CD14-positive monocyte (primary cell): ENCODE data around the gene DVL3. TPM values are rescaled to one million over a fixed set of nuclear protein-coding genes. Genes with fewer than 3 reads are reported as not detected.
A peak's percentile ranks its signal among the peaks of the same experiment; 100 is the strongest.

Source experiments
- DNase-seq, 3 donors: peaks; one replicate each; pipeline ENCODE4 v3.0.0-alpha.2; 2011 to 2022
- H2AFZ ChIP-seq: 2 replicates; pipeline ENCODE4 v1.6.0; 2012; ENCODE audit warnings: mild to moderate bottlenecking, low read depth, low read length, inconsistent platforms; ENCODE audit not compliant: insufficient read depth, poor library complexity, severe bottlenecking
- H3K27ac ChIP-seq, 2 donors: 1 replicate in 1 of 2; 2 replicates in 1 of 2; pipeline ENCODE4 v1.5.1; 2012 to 2013; ENCODE audit warnings: low read length in 2 of 2, control low read depth in 1 of 2, inconsistent platforms in 1 of 2, low read depth in 1 of 2, mild to moderate bottlenecking in 1 of 2
- H3K27me3 ChIP-seq, 2 donors: one replicate each; pipeline versions ENCODE4 v1.6.0 to v1.6.1; 2011 to 2013; ENCODE audit warnings: low read length in 2 of 2; ENCODE audit not compliant: control insufficient read depth in 2 of 2, insufficient read depth in 2 of 2
- H3K36me3 ChIP-seq, 2 donors: replicated peaks in 1 of 2; 1 replicate in 1 of 2; 2 replicates in 1 of 2; pipeline versions ENCODE4 v1.5.1 to v1.6.1; 2012 to 2013; ENCODE audit warnings: low read length in 2 of 2, control low read depth in 1 of 2, inconsistent platforms in 1 of 2, mild to moderate bottlenecking in 1 of 2; ENCODE audit not compliant: insufficient read depth in 2 of 2, control insufficient read depth in 1 of 2
- H3K4me1 ChIP-seq, 2 donors: 1 replicate in 1 of 2; 2 replicates in 1 of 2; pipeline versions ENCODE4 v1.5.1 to v1.6.1; 2012 to 2013; ENCODE audit warnings: low read length in 2 of 2, control low read depth in 1 of 2, inconsistent platforms in 1 of 2, mild to moderate bottlenecking in 1 of 2, moderate library complexity in 1 of 2; ENCODE audit not compliant: insufficient read depth in 2 of 2, control insufficient read depth in 1 of 2
- H3K4me2 ChIP-seq: replicated peaks from 2 replicates; pipeline ENCODE3; 2012; ENCODE audit warnings: low read length, moderate library complexity, mild to moderate bottlenecking; ENCODE audit not compliant: poor library complexity, severe bottlenecking; ENCODE audit errors: extremely low read depth
- H3K4me3 ChIP-seq, 3 experiments: fragments of 200-600 bp in 1 of 3; sonication (generic) in 1 of 3; replicated peaks in 1 of 3; 1 replicate in 2 of 3; 2 replicates in 1 of 3; pipeline ENCODE4 v1.5.1; 2011 to 2013; ENCODE audit warnings: low read length in 3 of 3, mild to moderate bottlenecking in 3 of 3, control low read depth in 2 of 3, low read depth in 2 of 3, inconsistent platforms in 1 of 3, moderate library complexity in 1 of 3
- H3K79me2 ChIP-seq: 2 replicates; pipeline ENCODE4 v1.6.0; 2012; ENCODE audit warnings: mild to moderate bottlenecking, control low read depth, inconsistent platforms, low read length, moderate library complexity; ENCODE audit not compliant: insufficient read depth
- H3K9ac ChIP-seq: 2 replicates; pipeline ENCODE4 v1.6.0; 2017; ENCODE audit warnings: low read length, mild to moderate bottlenecking; ENCODE audit not compliant: insufficient read depth, poor library complexity, severe bottlenecking
- H3K9me3 ChIP-seq, 2 donors: replicated peaks in 1 of 2; 1 replicate in 1 of 2; 2 replicates in 1 of 2; pipeline versions ENCODE4 v1.5.1 to v1.6.1; 2012 to 2013; ENCODE audit warnings: low read length in 2 of 2, control low read depth in 1 of 2; ENCODE audit not compliant: control insufficient read depth in 1 of 2, insufficient read depth in 1 of 2
- H4K20me1 ChIP-seq: 2 replicates; pipeline ENCODE4 v1.6.0; 2012; ENCODE audit warnings: mild to moderate bottlenecking, low read length, control low read depth, moderate library complexity; ENCODE audit not compliant: insufficient read depth
- H3K27ac Mint-ChIP-seq, 7 donors: one replicate each; pipeline ENCODE4 v1.8.0; 2020; ENCODE audit warnings: mild to moderate bottlenecking in 7 of 7, mixed read lengths in 7 of 7, moderate library complexity in 6 of 7, inconsistent platforms in 2 of 7
- H3K27me3 Mint-ChIP-seq, 3 donors: one replicate each; pipeline ENCODE4 v1.8.0; 2021 to 2022; ENCODE audit warnings: low read depth in 3 of 3, mild to moderate bottlenecking in 3 of 3, mixed read lengths in 3 of 3, moderate library complexity in 3 of 3, inconsistent platforms in 1 of 3
- H3K36me3 Mint-ChIP-seq, 2 donors: one replicate each; pipeline ENCODE4 v1.8.0; 2020; ENCODE audit warnings: mixed read lengths in 2 of 2, inconsistent platforms in 1 of 2, mild to moderate bottlenecking in 1 of 2
- H3K4me1 Mint-ChIP-seq: one replicate; pipeline ENCODE4 v1.8.0; 2020; ENCODE audit warnings: mild to moderate bottlenecking, mixed read lengths
- H3K4me3 Mint-ChIP-seq, 2 donors: one replicate each; pipeline ENCODE4 v1.8.0; 2020; ENCODE audit warnings: mild to moderate bottlenecking in 2 of 2, mixed read lengths in 2 of 2, moderate library complexity in 1 of 2
- H3K9me3 Mint-ChIP-seq, 7 donors: one replicate each; pipeline ENCODE4 v1.8.0; 2020 to 2022; ENCODE audit warnings: mixed read lengths in 7 of 7, mild to moderate bottlenecking in 6 of 7, moderate library complexity in 6 of 7, inconsistent platforms in 2 of 7
- WGBS: methylation state at CpG from one replicate; pipeline ENCODE4 v1.1.5; 2013; ENCODE audit warnings: missing lambda C conversion rate; ENCODE audit not compliant: insufficient coverage; 5-methylcytosine and 5-hydroxymethylcytosine counted together
- intact Hi-C, 2 donors: fragments of 100-400 bp; cut with micrococcal nuclease; formaldehyde crosslinking; loops; one replicate each; pipeline versions ENCODE4 v1.15.0 to v1.15.1; 2023
- polyA plus RNA-seq, 3 donors: library from polyadenylated mRNA; depleted of rRNA in 1 of 3; unstranded in 2 of 3; stranded (reverse) in 1 of 3; fragments of 300-500 nt in 2 of 3; fragments of >200 nt in 1 of 3; fragmentation: Illumina TruSeq in 2 of 3; gene quantifications; 1 replicate in 2 of 3; 2 replicates in 1 of 3; pipeline ENCODE4 v1.2.3, GENCODE V29; 2012 to 2021
- TF ChIP-seq, protein P1 (sequence below): fragments of 200-600 bp; IDR thresholded peaks from one replicate; pipeline ENCODE4 v1.8.0; 2022; ENCODE audit warnings: antibody characterized with exemption, mild to moderate bottlenecking

DVL3 gene
- polyA plus RNA-seq, 3 donors, result 4.5 to 42.1 (median 9.4) TPM

DNA sequence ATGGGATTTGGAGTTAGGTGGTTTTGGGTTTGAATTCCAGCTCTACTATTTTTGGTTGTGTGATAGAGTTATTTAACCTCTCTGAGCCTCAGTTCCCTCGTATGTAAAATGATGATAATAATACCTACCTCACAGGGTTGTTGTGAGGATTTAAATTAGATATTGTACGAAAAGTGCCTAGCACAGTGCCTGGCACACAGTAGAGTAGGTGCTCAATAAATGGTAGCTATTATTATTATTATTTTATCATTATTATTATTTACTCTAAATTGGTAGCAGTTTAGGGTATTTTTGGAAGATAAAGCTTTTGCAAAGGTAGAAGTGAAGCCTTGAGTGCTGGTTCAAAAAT lies 18.2 kb downstream of the DVL3 start:
- TF ChIP-seq, protein P1, sequence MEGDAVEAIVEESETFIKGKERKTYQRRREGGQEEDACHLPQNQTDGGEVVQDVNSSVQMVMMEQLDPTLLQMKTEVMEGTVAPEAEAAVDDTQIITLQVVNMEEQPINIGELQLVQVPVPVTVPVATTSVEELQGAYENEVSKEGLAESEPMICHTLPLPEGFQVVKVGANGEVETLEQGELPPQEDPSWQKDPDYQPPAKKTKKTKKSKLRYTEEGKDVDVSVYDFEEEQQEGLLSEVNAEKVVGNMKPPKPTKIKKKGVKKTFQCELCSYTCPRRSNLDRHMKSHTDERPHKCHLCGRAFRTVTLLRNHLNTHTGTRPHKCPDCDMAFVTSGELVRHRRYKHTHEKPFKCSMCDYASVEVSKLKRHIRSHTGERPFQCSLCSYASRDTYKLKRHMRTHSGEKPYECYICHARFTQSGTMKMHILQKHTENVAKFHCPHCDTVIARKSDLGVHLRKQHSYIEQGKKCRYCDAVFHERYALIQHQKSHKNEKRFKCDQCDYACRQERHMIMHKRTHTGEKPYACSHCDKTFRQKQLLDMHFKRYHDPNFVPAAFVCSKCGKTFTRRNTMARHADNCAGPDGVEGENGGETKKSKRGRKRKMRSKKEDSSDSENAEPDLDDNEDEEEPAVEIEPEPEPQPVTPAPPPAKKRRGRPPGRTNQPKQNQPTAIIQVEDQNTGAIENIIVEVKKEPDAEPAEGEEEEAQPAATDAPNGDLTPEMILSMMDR, result no peak
- intact Hi-C loops, result loop anchor here (5.0 kb wide), 2 partner anchors 41 to 124 kb away; partner anchors contain the start of gene PSMD2 (in 1 of the 2)
- peaks cover 26% of the 10 kb centered on the region for H4K20me1 ChIP-seq
- peaks cover 0 to 3% (median 3%) of the 10 kb centered on the region in 3 donors for H3K27me3 Mint-ChIP-seq
- H3K4me1 Mint-ChIP-seq, result peaks cover 34% of the 10 kb centered on the region
- peak overlapping the region in 1 of 7 donors; percentile 72 for H3K27ac Mint-ChIP-seq
- peaks cover 39 to 52% of the 10 kb centered on the region in 2 donors for H3K36me3 Mint-ChIP-seq
- no peaks in the 10 kb centered on the region for H3K27me3 ChIP-seq
- H3K4me2 ChIP-seq, result no peak overlapping the region
- peaks cover 48 to 60% of the 10 kb centered on the region in 2 donors for H3K36me3 ChIP-seq
- no peak overlapping the region for H3K4me3 ChIP-seq
- H3K79me2 ChIP-seq, result peaks cover 37% of the 10 kb centered on the region
- no CpG with 5 or more reads among the region's 2 CpGs for WGBS
- H3K4me3 Mint-ChIP-seq, result no peak overlapping the region
- no peaks in the 10 kb centered on the region for H3K9me3 ChIP-seq
- H2AFZ ChIP-seq, result no peak overlapping the region
- no peak overlapping the region for H3K27ac ChIP-seq
- no peak for DNase-seq
- peaks cover 27 to 33% of the 10 kb centered on the region in 2 donors for H3K4me1 ChIP-seq
- no peaks in the 10 kb centered on the region for H3K9me3 Mint-ChIP-seq
- H3K9ac ChIP-seq, result no peak overlapping the region

DNA sequence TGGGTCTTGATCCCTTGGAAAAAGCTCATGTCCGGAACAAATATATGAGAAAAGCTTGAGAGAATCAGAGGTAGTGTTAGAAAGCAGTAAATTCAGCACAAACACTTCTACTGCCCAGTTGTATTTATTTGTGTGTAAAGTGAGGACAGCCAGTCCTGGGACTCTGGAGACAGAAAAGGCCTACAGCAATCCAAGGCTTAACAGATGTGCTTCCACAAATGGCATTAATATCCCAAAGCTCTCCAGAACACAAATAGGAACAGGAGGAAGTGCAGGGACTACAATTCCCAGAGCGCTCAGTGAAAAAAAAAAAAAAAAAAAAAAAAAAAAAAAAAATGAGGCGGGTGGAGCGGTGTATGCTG lies 19.1 kb downstream of the DVL3 start:
- intact Hi-C loops, result loop anchor here (1.0 to 5.0 kb wide), 6 partner anchors 11 to 127 kb away; partner anchors contain the start of genes ABCF3 (in 1 of the 2), ALG3 (in 1 of the 2), EEF1AKMT4 (in 1 of the 2) and PSMD2 (in 1 of the 2)
- H3K4me2 ChIP-seq, result no peak overlapping the region
- no CpG with 5 or more reads among the region's 4 CpGs for WGBS
- H3K27me3 ChIP-seq, result no peaks in the 10 kb centered on the region
- DNase-seq, result no peak
- Mint-ChIP-seq H3K36me3 (peaks cover 41 to 50% of the 10 kb centered on the region in 2 donors), H3K4me3 (peak overlapping the region in 1 of 2 donors; percentile 94), H3K9me3 (no peaks in the 10 kb centered on the region), H3K4me1 (peaks cover 34% of the 10 kb centered on the region), H3K27ac (peak overlapping the region in 3 of 7 donors; percentile 30 to 80 (median 41)), H3K27me3 (peaks cover 0 to 3% (median 3%) of the 10 kb centered on the region in 3 donors)
- H3K9ac ChIP-seq, result no peak overlapping the region
- peaks cover 35% of the 10 kb centered on the region for H4K20me1 ChIP-seq
- peaks cover 27 to 33% of the 10 kb centered on the region in 2 donors for H3K4me1 ChIP-seq
- peaks cover 48 to 60% of the 10 kb centered on the region in 2 donors for H3K36me3 ChIP-seq
- TF ChIP-seq, protein P1, result no peak
- H3K79me2 ChIP-seq, result peaks cover 46% of the 10 kb centered on the region
- H3K27ac ChIP-seq, result no peak overlapping the region
- H3K4me3 ChIP-seq, result no peak overlapping the region
- no peak overlapping the region for H2AFZ ChIP-seq
- no peaks in the 10 kb centered on the region for H3K9me3 ChIP-seq
